Measurements from ENCODE around the gene SRSF8.

- TF ChIP-seq POLR2A (conservative IDR thresholded peaks at IDR 0.05) (no peak), MBD2 (IDR thresholded peaks at IDR 0.05; ENCODE audit: borderline replicate concordance, low read depth) (no peak), CBX5 (IDR thresholded peaks at IDR 0.05; ENCODE audit: borderline replicate concordance, low read depth) (no peak), SMAD4 (CRISPR knock-in tag; conservative IDR thresholded peaks at IDR 0.05) (no peak), CC2D1A (IDR thresholded peaks at IDR 0.05) (no peak), SIN3B (IDR thresholded peaks at IDR 0.05; ENCODE audit: low read depth) (no peak), CHD7 (IDR thresholded peaks at IDR 0.05; ENCODE audit: low read depth, low read length) (no peak), ZNF695 (CRISPR knock-in tag; IDR thresholded peaks at IDR 0.05) (no peak), ZNF146 (CRISPR knock-in tag; IDR thresholded peaks at IDR 0.05; ENCODE audit: unreplicated experiment) (no peak), SNRNP70 (optimal IDR thresholded peaks at IDR 0.05; ENCODE audit: low read depth, low read length) (no peak)
- TF ChIP-seq, protein P1, sequence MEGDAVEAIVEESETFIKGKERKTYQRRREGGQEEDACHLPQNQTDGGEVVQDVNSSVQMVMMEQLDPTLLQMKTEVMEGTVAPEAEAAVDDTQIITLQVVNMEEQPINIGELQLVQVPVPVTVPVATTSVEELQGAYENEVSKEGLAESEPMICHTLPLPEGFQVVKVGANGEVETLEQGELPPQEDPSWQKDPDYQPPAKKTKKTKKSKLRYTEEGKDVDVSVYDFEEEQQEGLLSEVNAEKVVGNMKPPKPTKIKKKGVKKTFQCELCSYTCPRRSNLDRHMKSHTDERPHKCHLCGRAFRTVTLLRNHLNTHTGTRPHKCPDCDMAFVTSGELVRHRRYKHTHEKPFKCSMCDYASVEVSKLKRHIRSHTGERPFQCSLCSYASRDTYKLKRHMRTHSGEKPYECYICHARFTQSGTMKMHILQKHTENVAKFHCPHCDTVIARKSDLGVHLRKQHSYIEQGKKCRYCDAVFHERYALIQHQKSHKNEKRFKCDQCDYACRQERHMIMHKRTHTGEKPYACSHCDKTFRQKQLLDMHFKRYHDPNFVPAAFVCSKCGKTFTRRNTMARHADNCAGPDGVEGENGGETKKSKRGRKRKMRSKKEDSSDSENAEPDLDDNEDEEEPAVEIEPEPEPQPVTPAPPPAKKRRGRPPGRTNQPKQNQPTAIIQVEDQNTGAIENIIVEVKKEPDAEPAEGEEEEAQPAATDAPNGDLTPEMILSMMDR (IDR thresholded peaks at IDR 0.05 in 2 of 3, conservative IDR thresholded peaks at IDR 0.05 in 1 of 3; ENCODE audit: insufficient read depth in 2 of 3, low read depth in 1 of 3, low read length in 3 of 3), result no peak
- TF ChIP-seq, protein P2, sequence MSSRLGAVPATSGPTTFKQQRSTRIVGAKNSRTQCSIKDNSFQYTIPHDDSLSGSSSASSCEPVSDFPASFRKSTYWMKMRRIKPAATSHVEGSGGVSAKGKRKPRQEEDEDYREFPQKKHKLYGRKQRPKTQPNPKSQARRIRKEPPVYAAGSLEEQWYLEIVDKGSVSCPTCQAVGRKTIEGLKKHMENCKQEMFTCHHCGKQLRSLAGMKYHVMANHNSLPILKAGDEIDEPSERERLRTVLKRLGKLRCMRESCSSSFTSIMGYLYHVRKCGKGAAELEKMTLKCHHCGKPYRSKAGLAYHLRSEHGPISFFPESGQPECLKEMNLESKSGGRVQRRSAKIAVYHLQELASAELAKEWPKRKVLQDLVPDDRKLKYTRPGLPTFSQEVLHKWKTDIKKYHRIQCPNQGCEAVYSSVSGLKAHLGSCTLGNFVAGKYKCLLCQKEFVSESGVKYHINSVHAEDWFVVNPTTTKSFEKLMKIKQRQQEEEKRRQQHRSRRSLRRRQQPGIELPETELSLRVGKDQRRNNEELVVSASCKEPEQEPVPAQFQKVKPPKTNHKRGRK (tag; IDR thresholded peaks at IDR 0.05), result no peak
Observed at GRCh38 chr11:95100856-95101507, 34.3 kb downstream of the SRSF8 start.
